Neuronal stem cell (in vitro differentiated cells): ENCODE measurements around the gene MED27.

ENCODE experiments used
- DNase-seq: peaks from one replicate; pipeline ENCODE4 v3.0.0-alpha.2; 2013; ENCODE audit warnings: low spot score
- H2AFZ ChIP-seq: one replicate; pipeline ENCODE4 v1.6.1; 2013; ENCODE audit warnings: mild to moderate bottlenecking, low read length, inconsistent platforms
- H2AK5ac ChIP-seq: 2 replicates; pipeline ENCODE4 v1.6.1; 2013; ENCODE audit warnings: low read depth, mild to moderate bottlenecking, inconsistent platforms, low read length, moderate library complexity, mixed read lengths
- H2BK120ac ChIP-seq: 2 replicates; pipeline ENCODE4 v1.6.1; 2013; ENCODE audit warnings: low read depth, mild to moderate bottlenecking, inconsistent platforms, low read length, moderate library complexity, mixed read lengths
- H2BK12ac ChIP-seq: one replicate; pipeline ENCODE4 v1.6.1; 2013; ENCODE audit warnings: low read length, inconsistent platforms
- H2BK15ac ChIP-seq: 2 replicates; pipeline ENCODE4 v1.6.1; 2013; ENCODE audit warnings: mild to moderate bottlenecking, low read length, inconsistent platforms, mixed read lengths
- H2BK5ac ChIP-seq: one replicate; pipeline ENCODE4 v1.6.1; 2013; ENCODE audit warnings: inconsistent platforms, mild to moderate bottlenecking, low read length, moderate library complexity
- H3K14ac ChIP-seq: one replicate; pipeline ENCODE4 v1.6.1; 2013; ENCODE audit warnings: low read length, inconsistent platforms
- H3K18ac ChIP-seq: 2 replicates; pipeline ENCODE4 v1.6.1; 2013; ENCODE audit warnings: low read length, inconsistent platforms
- H3K23ac ChIP-seq: 2 replicates; pipeline ENCODE4 v1.6.1; 2013; ENCODE audit warnings: low read depth, mild to moderate bottlenecking, mixed read lengths, low read length, inconsistent platforms; ENCODE audit not compliant: poor library complexity
- H3K27ac ChIP-seq: replicated peaks from 3 replicates; pipeline ENCODE4 v1.5.1; 2013; ENCODE audit warnings: low read length, inconsistent platforms
- H3K27me3 ChIP-seq, 3 experiments: 2 replicates each; pipeline ENCODE4 v1.6.1; 2013; ENCODE audit warnings: low read length in 3 of 3, mild to moderate bottlenecking in 2 of 3, inconsistent platforms in 1 of 3, low read depth in 1 of 3, mixed read lengths in 1 of 3, moderate library complexity in 1 of 3; ENCODE audit not compliant: control insufficient read depth in 3 of 3, insufficient read depth in 3 of 3
- H3K36me3 ChIP-seq, 2 donors: replicated peaks in 1 of 2; 2 replicates each; pipeline ENCODE4 v1.6.1; 2013; ENCODE audit warnings: low read length in 2 of 2; ENCODE audit not compliant: control insufficient read depth in 2 of 2, insufficient read depth in 2 of 2
- H3K4ac ChIP-seq: 2 replicates; pipeline ENCODE4 v1.6.1; 2013; ENCODE audit warnings: inconsistent platforms, mild to moderate bottlenecking, low read length, moderate library complexity
- H3K4me1 ChIP-seq, 2 donors: 1 replicate in 1 of 2; 2 replicates in 1 of 2; pipeline ENCODE4 v1.6.1; 2013; ENCODE audit warnings: low read length in 2 of 2, low read depth in 1 of 2; ENCODE audit not compliant: control insufficient read depth in 2 of 2, insufficient read depth in 1 of 2
- H3K4me2 ChIP-seq: one replicate; pipeline ENCODE4 v1.6.1; 2013; ENCODE audit warnings: mild to moderate bottlenecking, low read length, inconsistent platforms; ENCODE audit not compliant: insufficient read depth, poor library complexity, severe bottlenecking
- H3K4me3 ChIP-seq, 2 donors: 2 replicates each; pipeline ENCODE4 v1.5.1; 2013; ENCODE audit warnings: low read length in 2 of 2, mild to moderate bottlenecking in 2 of 2, inconsistent platforms in 1 of 2, moderate library complexity in 1 of 2
- H3K79me1 ChIP-seq: one replicate; pipeline ENCODE4 v1.6.1; 2013; ENCODE audit warnings: low read depth, mild to moderate bottlenecking, inconsistent platforms, low read length, moderate library complexity
- H3K9ac ChIP-seq: one replicate; pipeline ENCODE4 v1.6.1; 2013; ENCODE audit warnings: mild to moderate bottlenecking, low read depth, low read length, inconsistent platforms; ENCODE audit not compliant: poor library complexity
- H3K9me3 ChIP-seq, 2 donors: replicated peaks in 1 of 2; 2 replicates each; pipeline versions ENCODE3 to v1.6.1; 2013; ENCODE audit warnings: low read length in 2 of 2, mild to moderate bottlenecking in 2 of 2, inconsistent platforms in 1 of 2, low read depth in 1 of 2, mixed read lengths in 1 of 2, moderate library complexity in 1 of 2; ENCODE audit not compliant: control insufficient read depth in 2 of 2, insufficient read depth in 1 of 2
- H4K8ac ChIP-seq: one replicate; pipeline ENCODE4 v1.6.1; 2013; ENCODE audit warnings: low read depth, mild to moderate bottlenecking, inconsistent platforms, low read length, moderate library complexity
- H4K91ac ChIP-seq: one replicate; pipeline ENCODE4 v1.6.1; 2013; ENCODE audit warnings: low read length, low read depth, mild to moderate bottlenecking, inconsistent platforms; ENCODE audit not compliant: poor library complexity
- WGBS, 2 donors: extraction: QIAGEN DNeasy Blood & Tissue Kit; methylation state at CpG; one replicate each; pipeline ENCODE4 v1.1.7; 2013; ENCODE audit warnings: missing lambda C conversion rate in 2 of 2, mixed read lengths in 1 of 2; ENCODE audit not compliant: insufficient read length in 2 of 2, insufficient replicate concordance in 1 of 2; ENCODE audit errors: extremely low coverage in 2 of 2; 5-methylcytosine and 5-hydroxymethylcytosine counted together

The MED27 gene

DNA sequence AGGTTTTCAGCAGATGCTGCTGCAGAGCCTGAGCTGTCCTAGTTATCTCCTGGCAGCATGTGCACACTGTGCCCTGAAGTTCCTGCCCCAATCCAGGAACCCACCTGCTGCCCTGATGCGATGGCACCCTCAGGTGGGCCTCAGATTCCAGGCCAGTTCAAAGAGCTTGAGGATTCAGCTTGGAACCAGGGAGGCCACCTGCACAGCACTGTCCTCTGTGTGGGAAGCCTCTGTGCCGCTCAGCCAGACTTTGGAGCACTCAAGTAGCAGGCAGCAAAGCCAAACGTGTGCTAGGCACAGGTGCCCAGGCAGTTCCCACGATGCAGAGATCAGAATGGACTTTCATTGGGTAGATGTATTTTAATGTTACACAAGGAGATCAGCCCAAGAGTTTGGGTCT is 207.0 kb downstream of the MED27 start:
- no peak for DNase-seq

DNA sequence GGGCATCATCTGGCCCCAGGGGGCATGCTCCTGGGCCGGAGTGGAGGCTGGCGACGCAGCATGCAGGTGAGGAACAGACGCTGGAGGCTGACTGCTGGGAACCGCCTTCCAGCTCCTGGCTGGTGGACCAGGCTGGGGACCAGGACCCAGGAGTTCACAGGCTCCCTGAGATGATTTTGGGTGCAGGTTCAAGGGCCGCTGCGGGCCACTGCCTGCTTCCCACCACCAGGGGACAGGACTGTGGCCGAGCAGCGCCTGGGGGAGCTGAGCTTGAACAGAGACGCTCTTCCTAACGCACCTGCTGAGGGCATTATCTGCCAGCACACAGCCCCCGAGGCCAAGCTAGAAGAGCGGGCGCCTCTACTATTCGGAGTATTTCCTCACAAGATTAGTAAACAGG is 207.7 kb downstream of the MED27 start:
- no peak overlapping the region for H3K18ac ChIP-seq
- H2BK120ac ChIP-seq, result no peak overlapping the region
- no peak for DNase-seq
- no peak overlapping the region for H3K9ac ChIP-seq
- H3K79me1 ChIP-seq, result peaks cover 2% of the 10 kb centered on the region
- H2BK15ac ChIP-seq, result no peak overlapping the region
- H3K4me1 ChIP-seq, result peaks cover 3 to 15% of the 10 kb centered on the region in 2 donors
- peak overlapping the region; percentile 10 for H3K23ac ChIP-seq
- no peak overlapping the region for H3K4ac ChIP-seq
- H4K8ac ChIP-seq, result no peak overlapping the region
- no peak overlapping the region for H3K4me3 ChIP-seq
- no peak overlapping the region for H2AK5ac ChIP-seq
- H3K4me2 ChIP-seq, result no peak overlapping the region
- H3K27me3 ChIP-seq, result no peaks in the 10 kb centered on the region
- H2BK12ac ChIP-seq, result no peak overlapping the region
- H4K91ac ChIP-seq, result no peak overlapping the region
- no peak overlapping the region for H2AFZ ChIP-seq
- no peaks in the 10 kb centered on the region for H3K9me3 ChIP-seq
- H2BK5ac ChIP-seq, result no peak overlapping the region
- WGBS, 2 donors, result no CpG with 5 or more reads among the region's 15 CpGs
- H3K27ac ChIP-seq, result no peak overlapping the region
- no peak overlapping the region for H3K14ac ChIP-seq
- no peaks in the 10 kb centered on the region for H3K36me3 ChIP-seq

More for the DNA sequence above, 207.0 kb downstream of the MED27 start:
- Histone ChIP-seq H3K4me1 (peaks cover 3 to 15% of the 10 kb centered on the region in 2 donors), H4K91ac (no peak overlapping the region), H2BK12ac (no peak overlapping the region), H2BK15ac (no peak overlapping the region), H3K27ac (no peak overlapping the region), H4K8ac (no peak overlapping the region), H3K36me3 (no peaks in the 10 kb centered on the region), H3K9ac (no peak overlapping the region), H2AK5ac (no peak overlapping the region), H2BK120ac (no peak overlapping the region), H3K4ac (no peak overlapping the region), H3K27me3 (no peaks in the 10 kb centered on the region), H3K9me3 (no peaks in the 10 kb centered on the region), H3K4me3 (no peak overlapping the region), H2BK5ac (no peak overlapping the region), H3K14ac (no peak overlapping the region), H3K4me2 (no peak overlapping the region), H3K23ac (peak overlapping the region; percentile 27), H2AFZ (no peak overlapping the region), H3K18ac (no peak overlapping the region), H3K79me1 (peaks cover 2% of the 10 kb centered on the region)
- no CpG with 5 or more reads among the region's 4 CpGs for WGBS, 2 donors

DNA sequence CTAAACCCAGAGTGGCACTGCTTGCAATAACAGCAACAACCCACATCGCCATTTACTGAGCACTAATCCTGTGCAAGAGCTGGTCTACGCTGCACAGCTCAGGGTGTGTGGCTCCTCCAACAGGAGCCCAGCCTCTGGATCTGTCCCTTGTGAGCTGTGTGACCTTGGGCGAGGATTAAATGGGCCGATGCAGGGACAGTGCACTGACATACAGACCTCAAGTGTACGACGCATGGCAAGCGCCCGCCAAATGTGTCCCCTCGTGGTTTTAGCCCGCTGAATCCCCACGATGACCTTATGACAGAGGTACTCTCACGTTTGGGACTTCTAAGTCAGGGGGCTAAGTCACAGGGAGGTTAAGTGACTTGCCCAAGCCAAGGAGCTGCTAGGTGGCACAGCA is 209.5 kb downstream of the MED27 start:
- peaks cover 3 to 15% of the 10 kb centered on the region in 2 donors for H3K4me1 ChIP-seq
- H3K36me3 ChIP-seq, result no peaks in the 10 kb centered on the region
- H4K8ac ChIP-seq, result no peak overlapping the region
- peak overlapping the region; percentile 32 for H2BK5ac ChIP-seq
- H3K23ac ChIP-seq, result no peak overlapping the region
- H2BK120ac ChIP-seq, result no peak overlapping the region
- H3K9ac ChIP-seq, result no peak overlapping the region
- H3K4ac ChIP-seq, result no peak overlapping the region
- H3K27ac ChIP-seq, result no peak overlapping the region
- H3K27me3 ChIP-seq, result no peaks in the 10 kb centered on the region
- H2AFZ ChIP-seq, result no peak overlapping the region
- H3K4me3 ChIP-seq, result no peak overlapping the region
- H3K9me3 ChIP-seq, result no peaks in the 10 kb centered on the region
- no peak for DNase-seq
- no CpG with 5 or more reads among the region's 12 CpGs for WGBS, 2 donors
- H3K18ac ChIP-seq, result peak overlapping the region; percentile 11
- H3K14ac ChIP-seq, result peak overlapping the region; percentile 58
- no peak overlapping the region for H3K4me2 ChIP-seq
- H2AK5ac ChIP-seq, result peak overlapping the region; percentile 21
- no peak overlapping the region for H4K91ac ChIP-seq
- no peak overlapping the region for H2BK15ac ChIP-seq
- peaks cover 2% of the 10 kb centered on the region for H3K79me1 ChIP-seq
- H2BK12ac ChIP-seq, result peak overlapping the region; percentile 11

DNA sequence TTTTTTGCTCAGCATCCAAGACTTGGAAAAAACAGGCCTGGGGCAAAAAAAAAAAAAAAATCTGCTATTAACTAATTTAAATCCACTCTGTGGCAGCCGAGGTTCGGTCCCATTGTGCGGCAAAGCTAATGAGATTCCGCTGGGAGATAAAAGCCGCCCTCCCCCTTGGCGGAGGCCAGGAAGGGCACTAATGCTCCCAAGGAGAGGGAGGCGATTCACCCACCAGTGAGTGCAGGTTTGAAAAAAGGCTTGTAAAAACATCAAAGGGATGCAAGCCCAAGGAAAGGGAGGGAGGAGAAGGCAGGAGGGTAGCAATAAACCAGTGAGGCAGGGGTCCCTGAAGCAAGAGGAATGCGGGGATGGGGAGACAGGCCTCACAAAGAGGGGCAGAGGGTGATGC is 210.3 kb downstream of the MED27 start:
- Histone ChIP-seq H3K4me3 (no peak overlapping the region), H3K9me3 (no peaks in the 10 kb centered on the region), H3K23ac (no peak overlapping the region), H3K27ac (no peak overlapping the region), H2BK15ac (no peak overlapping the region), H3K27me3 (no peaks in the 10 kb centered on the region), H3K4ac (no peak overlapping the region), H3K9ac (no peak overlapping the region), H3K14ac (no peak overlapping the region), H3K4me2 (no peak overlapping the region), H2BK120ac (no peak overlapping the region), H3K36me3 (no peaks in the 10 kb centered on the region), H2AFZ (no peak overlapping the region), H4K8ac (no peak overlapping the region), H4K91ac (no peak overlapping the region), H2AK5ac (no peak overlapping the region), H2BK5ac (no peak overlapping the region), H2BK12ac (no peak overlapping the region), H3K79me1 (peaks cover 2% of the 10 kb centered on the region), H3K4me1 (peaks cover 3 to 14% of the 10 kb centered on the region in 2 donors), H3K18ac (no peak overlapping the region)
- peak; percentile 39 for DNase-seq
- WGBS, 2 donors, result no CpG with 5 or more reads among the region's 8 CpGs
